Activated CD4-positive, alpha-beta T cell treated with anti-CD3 and anti-CD28 coated beads for 24 hours (primary cell): Measurements from ENCODE around the gene MRPS5.
"Not testable (repeated sequence)": the region's sequence is repeated elsewhere in the genome, so short reads cannot be mapped to it uniquely, and the experiment has no call there.

Source experiments
- DNase-seq, 2 donors: peaks; one replicate each; pipeline ENCODE4 v3.0.0-alpha.2; 2020; ENCODE audit warnings: low read depth in 2 of 2

The MRPS5 gene

GRCh38 chr2:95047629-95048510 is 73.7 kb downstream of the MRPS5 start:
- no peak for DNase-seq

- DNase-seq, result no peak
Measured at GRCh38 chr2:95046371-95047112, 75.1 kb downstream of the MRPS5 start.

DNA sequence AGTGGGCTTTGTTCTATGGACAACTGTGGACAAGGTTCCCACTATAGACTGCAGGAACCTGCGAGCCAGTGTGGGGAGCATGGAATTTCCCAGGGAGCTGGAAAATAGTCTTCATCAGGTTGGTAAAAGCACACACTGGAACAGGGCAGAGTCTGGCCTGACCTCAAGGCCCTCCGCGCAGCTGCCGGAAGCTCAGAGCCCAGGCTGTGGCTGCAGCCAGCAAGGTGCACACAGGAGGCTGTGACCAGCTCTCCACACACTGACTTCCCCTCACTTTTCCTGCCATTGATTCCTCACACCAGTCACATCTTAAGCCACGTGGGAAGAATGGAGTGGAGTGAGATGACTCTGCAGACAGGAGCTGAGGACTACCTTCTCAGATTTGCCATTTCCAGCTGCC is 77.0 kb downstream of the MRPS5 start:
- no peak for DNase-seq

DNA sequence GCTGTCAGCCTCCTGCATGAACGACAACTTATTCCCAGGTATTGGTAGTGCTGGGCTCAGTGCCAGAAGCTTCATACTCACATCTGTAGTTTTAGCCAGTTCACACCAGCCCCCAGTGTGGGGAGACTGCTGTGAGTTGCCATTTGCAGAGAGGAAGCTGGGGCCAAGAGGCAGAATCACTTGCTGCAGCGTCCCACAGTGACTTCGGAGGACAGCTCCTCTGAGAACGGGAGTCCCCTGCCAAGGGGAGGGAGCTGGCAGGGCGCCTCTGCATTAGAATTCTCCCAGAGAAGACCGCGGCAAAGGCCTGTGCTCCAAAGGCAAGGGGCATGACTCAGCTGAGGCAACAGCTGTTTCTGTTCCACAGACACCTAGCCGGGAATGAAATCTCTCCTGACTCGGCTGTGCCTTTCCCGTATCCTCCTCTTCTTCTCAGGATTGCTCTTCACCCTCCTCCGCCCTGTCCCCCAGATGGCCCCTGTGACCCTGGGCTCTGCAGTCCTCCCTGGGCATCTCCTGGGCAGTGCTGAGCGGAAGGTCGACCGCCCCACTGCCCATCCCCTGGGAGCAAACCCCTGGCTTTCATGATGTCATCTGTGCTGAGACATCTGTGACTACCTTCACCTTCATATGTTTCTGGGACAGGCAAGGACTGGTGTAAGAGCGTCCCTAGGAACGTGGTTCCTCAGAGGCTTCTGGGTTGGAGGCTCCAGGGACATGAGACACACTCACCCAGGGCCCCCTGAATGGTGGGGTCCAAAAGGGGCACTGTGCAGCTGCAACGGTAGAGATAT is 78.1 kb downstream of the MRPS5 start:
- DNase-seq, result no peak

DNA sequence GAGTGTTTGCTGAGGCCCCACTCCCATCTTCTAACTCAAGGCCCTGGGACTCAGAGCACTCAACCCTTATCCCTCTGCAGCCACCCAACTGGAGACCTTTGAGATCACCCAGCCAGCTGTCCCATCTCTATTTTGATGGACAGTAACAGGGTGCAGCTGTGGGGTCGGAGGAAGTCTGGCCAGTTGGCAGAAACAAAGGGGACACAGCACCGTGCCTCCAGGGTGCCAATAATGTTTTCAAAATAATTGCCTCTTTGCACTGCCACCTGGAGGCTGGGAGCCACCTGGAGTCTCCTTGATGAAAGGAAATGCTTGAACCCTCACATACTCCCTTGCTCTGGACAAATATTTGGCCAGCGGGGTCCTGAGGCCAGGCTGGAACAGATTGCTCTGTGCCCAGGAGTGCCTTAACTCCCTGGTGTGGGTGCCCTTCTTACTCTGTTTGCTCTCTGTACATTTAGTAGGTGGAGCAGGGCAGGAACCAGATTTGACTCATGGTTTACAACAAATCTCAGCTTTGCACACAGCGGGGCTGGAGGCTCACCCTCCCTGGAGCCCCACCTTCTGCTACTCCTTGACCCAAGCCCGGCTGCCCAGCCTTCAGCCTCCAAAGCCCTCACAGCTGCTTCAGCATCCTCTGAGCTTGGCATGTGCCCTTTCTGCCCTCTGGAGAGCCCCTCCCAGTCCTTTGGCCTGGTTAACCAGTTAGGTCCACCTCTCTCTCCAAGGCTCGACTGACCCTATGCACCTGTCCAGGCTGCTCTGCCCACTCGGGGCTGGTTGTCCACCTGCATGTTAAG is 78.9 kb downstream of the MRPS5 start:
- no peak for DNase-seq

DNA sequence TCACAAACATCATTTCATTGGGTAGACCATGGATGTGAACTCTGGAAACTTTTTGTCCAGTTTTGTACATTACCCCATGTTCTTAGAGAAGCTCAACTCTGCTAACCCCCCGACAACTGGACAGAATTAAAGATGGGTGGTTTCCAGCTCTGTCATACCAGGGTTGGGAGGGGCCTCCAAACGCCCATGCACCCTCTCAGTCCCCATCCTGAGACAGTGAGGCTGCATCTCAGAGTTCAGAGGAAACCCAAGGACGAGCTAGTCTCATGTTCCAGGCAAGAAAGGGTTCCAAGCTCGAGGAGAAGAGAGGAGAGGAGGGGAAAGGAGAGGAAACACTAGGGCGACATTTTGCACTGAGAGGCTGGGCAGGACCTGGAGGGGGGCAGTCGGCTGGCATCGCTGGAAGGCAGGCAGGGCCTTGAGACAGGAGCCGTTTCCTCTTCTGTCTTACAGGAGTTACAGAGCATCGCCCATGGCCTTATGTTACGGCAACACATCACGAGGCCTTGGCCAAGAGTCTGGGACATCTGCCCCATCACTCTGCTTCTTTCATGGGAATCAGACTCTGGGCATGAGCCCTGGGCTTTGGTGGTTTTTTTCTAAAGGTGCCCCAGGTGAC is 79.7 kb downstream of the MRPS5 start:
- DNase-seq, result no peak

DNA sequence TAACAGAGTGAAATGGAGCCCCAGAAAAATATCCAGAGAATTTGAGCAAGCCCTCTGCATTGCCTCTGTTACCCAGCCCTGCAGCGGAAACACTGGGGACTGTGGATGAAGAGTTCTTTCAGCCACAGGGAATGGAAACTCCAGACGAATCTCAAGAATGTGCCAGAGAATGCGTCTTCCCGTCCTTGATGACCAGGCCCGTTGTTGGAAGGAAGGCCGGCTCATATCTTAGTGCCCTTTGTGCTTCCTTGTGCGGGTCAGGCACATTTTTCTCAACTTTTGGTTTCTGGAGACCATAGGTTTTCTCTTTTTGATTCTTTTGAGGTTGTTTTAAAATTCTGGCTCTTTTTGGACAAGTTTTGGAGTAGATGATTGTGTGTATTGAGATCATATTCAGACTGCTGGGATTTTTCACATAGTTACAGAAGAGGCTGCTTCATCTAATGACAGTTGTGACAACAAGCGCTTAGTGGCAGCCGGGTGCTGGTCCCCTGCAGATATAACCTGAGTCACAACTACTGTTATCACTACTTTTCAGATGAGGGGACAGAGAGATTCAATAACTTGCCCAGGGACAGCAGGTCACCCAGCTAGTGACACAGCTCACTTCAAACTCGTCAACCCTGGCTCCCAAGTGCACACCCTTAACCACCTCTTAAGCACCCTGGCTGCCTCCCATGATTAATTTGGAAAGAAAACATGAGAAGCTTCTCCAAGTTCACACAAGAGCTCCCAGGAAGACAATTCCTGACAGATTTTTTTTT is 80.4 kb downstream of the MRPS5 start:
- DNase-seq, result no peak

DNA sequence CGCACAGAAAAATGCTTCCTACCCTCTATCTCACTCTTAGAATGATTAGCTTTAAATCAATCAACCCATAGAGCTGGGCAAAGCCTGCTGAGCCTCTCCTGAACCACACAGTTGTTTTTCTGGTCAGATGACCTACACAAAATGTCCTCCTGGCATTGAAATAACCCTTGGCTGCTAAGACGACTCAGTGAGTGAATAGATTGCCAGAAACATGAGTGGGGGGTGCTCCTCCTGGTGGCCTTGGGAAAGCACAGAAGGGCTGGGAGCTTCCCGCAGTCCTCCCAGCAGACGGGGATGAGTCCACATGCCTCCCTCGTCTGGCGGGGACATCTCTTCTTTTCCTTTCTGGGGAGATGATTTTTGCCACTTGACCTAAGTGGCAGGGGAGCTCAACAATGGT is 81.2 kb downstream of the MRPS5 start:
- no peak for DNase-seq

- no peak for DNase-seq
Measured at GRCh38 chr2:95039978-95040377, 81.6 kb downstream of the MRPS5 start.

DNA sequence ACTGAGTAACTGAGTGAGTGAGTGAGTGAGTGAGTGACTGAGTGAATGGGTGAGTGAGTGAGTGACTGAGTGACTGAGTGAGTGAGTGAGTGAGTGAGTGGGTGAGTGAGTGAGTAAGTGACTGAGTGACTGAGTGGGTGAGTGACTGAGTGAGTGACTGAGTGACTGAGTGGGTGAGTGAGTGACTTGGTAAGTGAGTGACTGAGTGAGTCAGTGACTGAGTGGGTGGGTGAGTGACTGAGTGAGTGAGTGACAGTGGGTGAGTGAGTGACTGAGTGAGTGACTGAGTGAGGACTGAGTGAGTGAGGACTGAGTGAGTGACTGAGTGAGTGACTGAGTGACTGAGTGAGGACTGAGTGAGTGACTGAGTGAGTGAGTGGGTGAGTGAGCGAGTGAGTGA is 82.2 kb downstream of the MRPS5 start:
- DNase-seq, result no peak

DNA sequence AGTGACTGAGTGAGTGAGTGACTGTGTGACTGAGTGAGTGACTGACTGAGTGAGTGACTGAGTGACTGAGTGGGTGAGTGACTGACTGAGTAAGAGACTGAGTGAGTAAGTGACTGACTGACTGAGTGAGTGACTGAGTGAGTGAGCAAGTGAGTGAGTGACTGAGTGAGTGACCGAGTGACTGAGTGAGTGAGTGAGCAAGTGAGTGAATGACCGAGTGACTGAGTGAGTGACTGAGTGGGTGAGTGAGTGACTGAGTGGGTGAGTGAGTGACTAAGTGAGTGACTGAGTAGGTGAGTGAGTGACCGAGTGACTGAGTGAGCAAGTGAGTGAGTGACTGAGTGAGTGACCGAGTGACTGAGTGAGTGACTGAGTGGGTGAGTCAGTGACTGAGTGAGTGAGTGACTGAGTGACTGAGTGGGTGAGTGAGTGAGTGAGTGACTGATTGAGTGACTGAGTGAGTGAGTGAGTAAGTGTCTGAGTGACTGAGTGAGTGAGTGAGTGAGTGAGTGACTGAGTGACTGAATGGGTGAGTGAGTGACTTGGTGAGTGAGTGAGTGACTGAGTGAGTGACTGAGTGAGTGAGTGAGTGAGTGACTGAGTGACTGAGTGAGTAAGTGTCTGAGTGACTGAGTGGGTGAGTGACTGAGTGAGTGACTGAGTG is 82.8 kb downstream of the MRPS5 start:
- DNase-seq, result no peak

DNA sequence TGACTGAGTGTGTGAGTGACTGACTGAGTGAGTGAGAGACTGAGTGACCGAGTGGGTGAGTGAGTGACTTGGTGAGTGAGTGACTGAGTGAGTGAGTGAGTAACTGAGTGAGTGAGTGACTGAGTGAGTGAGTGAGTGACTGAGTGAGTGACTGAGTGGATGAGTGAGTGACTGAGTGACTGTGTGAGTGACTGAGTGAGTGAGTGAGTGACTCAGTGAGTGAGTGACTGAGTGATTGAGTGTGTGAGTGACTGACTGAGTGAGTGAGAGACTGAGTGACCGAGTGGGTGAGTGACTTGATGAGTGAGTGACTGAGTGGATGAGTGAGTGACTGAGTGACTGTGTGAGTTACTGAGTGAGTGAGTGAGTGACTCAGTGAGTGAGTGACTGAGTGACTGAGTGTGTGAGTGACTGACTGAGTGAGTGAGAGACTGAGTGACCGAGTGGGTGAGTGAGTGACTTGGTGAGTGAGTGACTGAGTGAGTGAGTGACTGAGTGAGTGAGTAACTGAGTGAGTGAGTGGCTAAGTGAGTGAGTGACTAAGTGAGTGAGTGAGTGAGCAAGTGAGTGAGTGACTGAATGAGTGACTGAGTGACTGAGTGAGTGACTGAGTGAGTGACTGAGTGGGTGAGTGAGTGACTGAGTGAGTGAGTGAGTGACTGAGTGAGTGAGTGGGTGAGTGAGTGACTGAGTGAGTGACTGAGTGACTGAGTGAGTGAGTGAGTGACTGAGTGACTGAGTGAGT is 83.6 kb downstream of the MRPS5 start:
- not testable (repeated sequence) for DNase-seq

GRCh38 chr2:95037384-95037839 is 84.2 kb downstream of the MRPS5 start:
- DNase-seq, result no peak

GRCh38 chr2:95036596-95037383 is 84.8 kb downstream of the MRPS5 start:
- no peak for DNase-seq
